ENCODE results near the gene CHAC1. TPM values are rescaled to one million over a fixed set of nuclear protein-coding genes. Genes with fewer than 3 reads are reported as not detected.

The CHAC1 gene
- total RNA-seq, 1 donor: 13.4 TPM

- H3K4me3 ChIP-seq (ENCODE audit: low read depth, low read length): peak overlapping the region; percentile 58
- DNase-seq (ENCODE audit: low read depth): no peak
- no peak for TF ChIP-seq CTCF (IDR thresholded peaks at IDR 0.05; ENCODE audit: insufficient read depth, low read depth, low read length)
Measured at GRCh38 chr15:40927873-40928806, 25.1 kb upstream of the CHAC1 start.

- peak; percentile 60 for DNase-seq (ENCODE audit: low read depth)
- TF ChIP-seq CTCF (IDR thresholded peaks at IDR 0.05; ENCODE audit: insufficient read depth, low read depth, low read length): no peak
- H3K4me3 ChIP-seq (ENCODE audit: low read depth, low read length): peak within 1 kb of the TSS; percentile 58
Measured at GRCh38 chr15:40928821-40929659, 24.2 kb upstream of the CHAC1 start, which contains the start of gene DLL4. Gene DLL4 (plus strand): TSS chr15:40929340. CDS start chr15:40929669, 329 bp downstream.

- H3K4me3 ChIP-seq (ENCODE audit: low read depth, low read length): peak overlapping the region; percentile 58
- DNase-seq (ENCODE audit: low read depth): peak; percentile 76
- peak; percentile 1 for TF ChIP-seq CTCF (IDR thresholded peaks at IDR 0.05; ENCODE audit: insufficient read depth, low read depth, low read length)
Measured at GRCh38 chr15:40929660-40930429, 23.4 kb upstream of the CHAC1 start.

- peak overlapping the region; percentile 58 for H3K4me3 ChIP-seq (ENCODE audit: low read depth, low read length)
- peak; percentile 48 for TF ChIP-seq CTCF (IDR thresholded peaks at IDR 0.05; ENCODE audit: insufficient read depth, low read depth, low read length)
- peak; percentile 49 for DNase-seq (ENCODE audit: low read depth)
Measured at GRCh38 chr15:40930430-40931299, 22.6 kb upstream of the CHAC1 start.

GRCh38 chr15:40931300-40932142 is 21.8 kb upstream of the CHAC1 start:
- peak overlapping the region; percentile 58 for H3K4me3 ChIP-seq (ENCODE audit: low read depth, low read length)
- DNase-seq (ENCODE audit: low read depth): no peak

More at GRCh38 chr15:40931300-40932142, 21.8 kb upstream of the CHAC1 start:
- TF ChIP-seq CTCF (IDR thresholded peaks at IDR 0.05; ENCODE audit: insufficient read depth, low read depth, low read length): no peak
